GM12865 (cell line): ENCODE measurements around the gene P2RY11.

ENCODE experiments used
- DNase-seq: peaks from one replicate; pipeline ENCODE4 v3.0.0; 2010; ENCODE audit warnings: low read depth
- H3K4me3 ChIP-seq: 2 replicates; pipeline ENCODE4 v1.5.1; 2011; ENCODE audit warnings: mild to moderate bottlenecking, low read depth, low read length, control low read depth
- TF ChIP-seq, protein P1 (sequence below): IDR thresholded peaks from 2 replicates; pipeline ENCODE4 v1.5.1; 2011; ENCODE audit warnings: low read length, control low read depth, low read depth, inconsistent platforms; ENCODE audit not compliant: insufficient read depth; ENCODE audit errors: missing control alignments

P2RY11 gene

GRCh38 chr19:10158485-10158884 lies 47.0 kb downstream of the P2RY11 start:
- H3K4me3 ChIP-seq = no peak overlapping the region
- TF ChIP-seq, protein P1, sequence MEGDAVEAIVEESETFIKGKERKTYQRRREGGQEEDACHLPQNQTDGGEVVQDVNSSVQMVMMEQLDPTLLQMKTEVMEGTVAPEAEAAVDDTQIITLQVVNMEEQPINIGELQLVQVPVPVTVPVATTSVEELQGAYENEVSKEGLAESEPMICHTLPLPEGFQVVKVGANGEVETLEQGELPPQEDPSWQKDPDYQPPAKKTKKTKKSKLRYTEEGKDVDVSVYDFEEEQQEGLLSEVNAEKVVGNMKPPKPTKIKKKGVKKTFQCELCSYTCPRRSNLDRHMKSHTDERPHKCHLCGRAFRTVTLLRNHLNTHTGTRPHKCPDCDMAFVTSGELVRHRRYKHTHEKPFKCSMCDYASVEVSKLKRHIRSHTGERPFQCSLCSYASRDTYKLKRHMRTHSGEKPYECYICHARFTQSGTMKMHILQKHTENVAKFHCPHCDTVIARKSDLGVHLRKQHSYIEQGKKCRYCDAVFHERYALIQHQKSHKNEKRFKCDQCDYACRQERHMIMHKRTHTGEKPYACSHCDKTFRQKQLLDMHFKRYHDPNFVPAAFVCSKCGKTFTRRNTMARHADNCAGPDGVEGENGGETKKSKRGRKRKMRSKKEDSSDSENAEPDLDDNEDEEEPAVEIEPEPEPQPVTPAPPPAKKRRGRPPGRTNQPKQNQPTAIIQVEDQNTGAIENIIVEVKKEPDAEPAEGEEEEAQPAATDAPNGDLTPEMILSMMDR = no peak
- no peak for DNase-seq

DNA sequence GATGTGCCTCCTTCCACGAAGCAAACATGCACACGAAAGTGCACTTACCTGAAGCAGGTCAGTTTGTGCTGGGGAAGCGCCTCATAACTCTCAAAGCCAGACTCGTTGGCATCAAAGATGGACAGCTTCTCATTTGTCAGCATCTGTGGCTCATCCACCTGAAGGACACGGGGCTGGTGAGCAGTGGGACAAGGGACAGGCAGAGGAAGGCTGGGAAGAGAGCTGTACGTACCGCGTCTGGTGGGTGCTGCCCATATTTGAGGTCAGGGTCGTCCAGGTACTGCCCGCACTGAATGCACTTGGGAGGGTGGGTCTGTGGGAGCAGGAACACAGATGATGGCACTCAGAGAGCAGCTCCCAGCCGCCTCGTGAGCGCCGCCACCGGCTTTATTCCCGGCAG lies 48.1 kb downstream of the P2RY11 start:
- no peak overlapping the region for H3K4me3 ChIP-seq
- no peak for DNase-seq
- TF ChIP-seq, protein P1 = no peak

GRCh38 chr19:10163536-10163935 lies 52.0 kb downstream of the P2RY11 start:
- TF ChIP-seq, protein P1 = no peak
- H3K4me3 ChIP-seq = no peak overlapping the region
- no peak for DNase-seq
